ENCODE data around the gene COMMD3. TPM values are rescaled to one million over a fixed set of nuclear protein-coding genes. Genes with fewer than 3 reads are reported as not detected.

Gene COMMD3
- total and polyA plus RNA-seq, 2 of the 8 experiments (the other 6 are each of a cell fraction or from before 2014, with no cell fraction given) = 2.3 to 2.7 TPM

DNA sequence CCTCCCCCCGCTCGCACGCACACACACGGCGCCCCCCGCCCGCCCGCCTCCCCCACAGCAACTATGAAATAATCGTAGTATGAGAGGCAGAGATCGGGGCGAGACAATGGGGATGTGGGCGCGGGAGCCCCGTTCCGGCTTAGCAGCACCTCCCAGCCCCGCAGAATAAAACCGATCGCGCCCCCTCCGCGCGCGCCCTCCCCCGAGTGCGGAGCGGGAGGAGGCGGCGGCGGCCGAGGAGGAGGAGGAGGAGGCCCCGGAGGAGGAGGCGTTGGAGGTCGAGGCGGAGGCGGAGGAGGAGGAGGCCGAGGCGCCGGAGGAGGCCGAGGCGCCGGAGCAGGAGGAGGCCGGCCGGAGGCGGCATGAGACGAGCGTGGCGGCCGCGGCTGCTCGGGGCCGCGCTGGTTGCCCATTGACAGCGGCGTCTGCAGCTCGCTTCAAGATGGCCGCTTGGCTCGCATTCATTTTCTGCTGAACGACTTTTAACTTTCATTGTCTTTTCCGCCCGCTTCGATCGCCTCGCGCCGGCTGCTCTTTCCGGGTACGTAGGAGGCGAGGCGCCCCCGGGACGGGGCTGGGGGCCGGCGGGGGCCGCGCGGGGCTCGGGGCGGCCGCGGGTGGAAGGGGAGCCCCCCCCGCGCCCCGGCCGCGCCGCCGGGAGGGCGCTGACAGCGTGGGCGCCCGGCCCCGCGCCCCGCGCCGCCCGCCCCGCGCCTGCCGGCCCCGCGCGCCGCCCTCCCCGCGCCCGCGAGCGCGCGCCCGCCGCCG is 5.2 kb downstream of the COMMD3 start:
- Histone ChIP-seq H3K23me2 (ENCODE audit: low read depth, low read length) (peaks cover 13% of the 10 kb centered on the region), H4K91ac (replicated peaks; ENCODE audit: insufficient read length, low read length) (peak overlapping the region; percentile 48), H3K4ac (replicated peaks; ENCODE audit: insufficient read length, low read depth, low read length) (no peak overlapping the region), H3K27me3 (replicated peaks in 1 of 4; ENCODE audit: control insufficient read depth in 3 of 4, extremely low read depth in 1 of 4, insufficient read depth in 3 of 4, low read length in 3 of 4) (peaks cover 36 to 73% (median 52%) of the 10 kb centered on the region in 4 experiments), H3K56ac (replicated peaks; ENCODE audit: insufficient read length, low read depth, low read length) (no peak overlapping the region), H3K79me1 (ENCODE audit: low read depth, low read length) (no peaks in the 10 kb centered on the region), H2AFZ (ENCODE audit: low read length) (no peak overlapping the region), H3K18ac (ENCODE audit: extremely low read depth, low read length) (no peak overlapping the region; the same call in 1 of the 2 replicates), H2BK12ac (ENCODE audit: low read depth, low read length) (no peak overlapping the region), H2AK5ac (ENCODE audit: low read depth, low read length) (no peak overlapping the region), H2BK5ac (ENCODE audit: low read depth, low read length) (peak overlapping the region; percentile 19; the same call in 1 of the 2 replicates), H3K23ac (ENCODE audit: insufficient read length) (no peak overlapping the region), H4K20me1 (replicated peaks in 1 of 2; ENCODE audit: control insufficient read depth in 1 of 2, insufficient read depth in 2 of 2, low read length in 2 of 2) (peaks cover 7 to 14% of the 10 kb centered on the region in 2 experiments), H3K9ac (replicated peaks in 1 of 4; ENCODE audit: extremely low read depth in 1 of 4, low read depth in 3 of 4, low read length in 3 of 4) (peak overlapping the region; percentile 23 to 87 (median 61); a peak in 6 of 7 replicates), H2BK120ac (replicated peaks; ENCODE audit: low read depth, low read length) (no peak overlapping the region), H4K8ac (ENCODE audit: extremely low read depth, insufficient read depth, low read length) (peak overlapping the region; percentile 74; the same call in 1 of the 2 replicates), H3K4me2 (ENCODE audit: insufficient read depth in 1 of 2, low read depth in 2 of 2, low read length in 2 of 2) (peak overlapping the region; percentile 64 to 84), H3K27ac (ENCODE audit: low read depth, low read length) (no peak overlapping the region), H3K9me3 (ENCODE audit: insufficient read depth in 2 of 2, low read depth in 1 of 2, low read length in 1 of 2) (no peaks in the 10 kb centered on the region), H2BK15ac (ENCODE audit: low read length) (no peak overlapping the region), H3K36me3 (ENCODE audit: control insufficient read depth in 2 of 4, insufficient read depth in 4 of 4, low read length in 3 of 4) (no peaks in the 10 kb centered on the region), H4K5ac (ENCODE audit: insufficient read length, low read depth, low read length) (peak overlapping the region; percentile 25), H2BK20ac (ENCODE audit: low read length) (no peak overlapping the region), H3K4me1 (replicated peaks in 1 of 4; ENCODE audit: control insufficient read depth in 3 of 4, insufficient read depth in 4 of 4, low read length in 3 of 4) (peaks cover 6 to 21% (median 6%) of the 10 kb centered on the region in 4 experiments; a peak in 5 of 7 replicates), H3K4me3 (ENCODE audit: extremely low read depth in 1 of 4, insufficient read depth in 2 of 4, low read depth in 3 of 4, low read length in 4 of 4) (peak overlapping the region; percentile 44 to 81 (median 54)), H3K79me2 (ENCODE audit: control insufficient read depth in 1 of 2, insufficient read depth in 2 of 2, low read length in 2 of 2) (no peaks in the 10 kb centered on the region), H3K14ac (ENCODE audit: insufficient read length) (no peak overlapping the region)
- FAIRE-seq = no peak
- WGBS, 2 experiments (ENCODE audit: extremely low coverage in 1 of 2, insufficient coverage in 1 of 2, insufficient read length in 1 of 2, insufficient replicate concordance in 2 of 2, low coverage in 1 of 2, low lambda C conversion rate in 2 of 2, missing lambda C conversion rate in 1 of 2) = 3% methylated on average over 7 of the region's 114 CpGs; no CpG with 5 or more reads in 1 of the 2 experiments
- peak in 1 of 2 experiments; percentile 82 for DNase-seq (ENCODE audit: low read depth in 1 of 2, low spot score in 2 of 2)
- ChIA-PET POLR2A (ENCODE audit: partially characterized antibody) (interaction anchor here (1.0 to 1.4 kb wide), 2 partner anchors 11 to 327 kb away, joined by 4 read pairs; no protein-coding TSS in a partner anchor), CTCF (ENCODE audit: partially characterized antibody) (interaction anchor here (2.5 kb wide), 1 partner anchor 19 kb away, joined by 5 read pairs; no protein-coding TSS in a partner anchor)
- TF ChIP-seq ASH2L (IDR thresholded peaks at IDR 0.05; ENCODE audit: low read length) (peak; percentile 69), EGR1 (IDR thresholded peaks at IDR 0.05; ENCODE audit: borderline replicate concordance, low read depth, low read length) (peak; percentile 46; the same call in 1 of the 2 replicates), KDM5A (IDR thresholded peaks at IDR 0.05; ENCODE audit: low read length) (no peak), HDAC6 (IDR thresholded peaks at IDR 0.05; ENCODE audit: low read depth, low read length) (no peak), TCF12 (IDR thresholded peaks at IDR 0.05; ENCODE audit: low read depth, low read length) (no peak), JUND (IDR thresholded peaks at IDR 0.05; ENCODE audit: low read length) (no peak), SIRT6 (IDR thresholded peaks at IDR 0.05; ENCODE audit: low read length) (no peak), GABPA (IDR thresholded peaks at IDR 0.05; ENCODE audit: borderline replicate concordance, insufficient read depth, low read length) (no peak)

Data from H1 (cell line).